Measurements from ENCODE around the gene ZNF385A. TPM values are rescaled to one million over a fixed set of nuclear protein-coding genes. Genes with fewer than 3 reads are reported as not detected.

Gene ZNF385A
- total RNA-seq, 2 donors from 2014 or later = 3.1 to 7.3 TPM

DNA sequence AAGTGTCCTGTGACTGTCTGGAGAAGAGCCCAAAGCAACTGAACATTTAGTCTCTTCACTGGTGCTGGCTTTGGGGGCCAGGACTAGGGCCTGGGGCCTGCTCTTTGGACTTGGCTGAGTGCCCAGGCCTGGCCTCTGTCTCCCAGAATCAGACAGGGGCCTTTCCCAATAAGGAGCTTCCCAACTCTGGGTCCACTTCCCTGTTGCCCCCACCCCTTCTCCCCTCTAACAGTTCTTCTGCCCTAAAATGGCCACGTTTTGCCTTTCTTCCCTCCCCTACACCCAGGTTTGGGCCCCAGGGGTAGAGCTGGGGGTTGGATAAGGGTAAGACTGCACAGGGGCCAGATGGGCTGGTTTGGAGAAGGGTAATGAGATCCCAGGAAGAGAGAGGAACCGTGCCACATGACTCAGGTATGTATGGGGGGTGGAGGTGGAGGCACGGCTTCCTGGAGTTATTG lies 44.5 kb upstream of the ZNF385A start:
- WGBS, 2 donors = 60 to 77% methylated on average over 3 of the region's 3 CpGs
- peaks cover 19% of the 10 kb centered on the region for H3K4me1 ChIP-seq

DNA sequence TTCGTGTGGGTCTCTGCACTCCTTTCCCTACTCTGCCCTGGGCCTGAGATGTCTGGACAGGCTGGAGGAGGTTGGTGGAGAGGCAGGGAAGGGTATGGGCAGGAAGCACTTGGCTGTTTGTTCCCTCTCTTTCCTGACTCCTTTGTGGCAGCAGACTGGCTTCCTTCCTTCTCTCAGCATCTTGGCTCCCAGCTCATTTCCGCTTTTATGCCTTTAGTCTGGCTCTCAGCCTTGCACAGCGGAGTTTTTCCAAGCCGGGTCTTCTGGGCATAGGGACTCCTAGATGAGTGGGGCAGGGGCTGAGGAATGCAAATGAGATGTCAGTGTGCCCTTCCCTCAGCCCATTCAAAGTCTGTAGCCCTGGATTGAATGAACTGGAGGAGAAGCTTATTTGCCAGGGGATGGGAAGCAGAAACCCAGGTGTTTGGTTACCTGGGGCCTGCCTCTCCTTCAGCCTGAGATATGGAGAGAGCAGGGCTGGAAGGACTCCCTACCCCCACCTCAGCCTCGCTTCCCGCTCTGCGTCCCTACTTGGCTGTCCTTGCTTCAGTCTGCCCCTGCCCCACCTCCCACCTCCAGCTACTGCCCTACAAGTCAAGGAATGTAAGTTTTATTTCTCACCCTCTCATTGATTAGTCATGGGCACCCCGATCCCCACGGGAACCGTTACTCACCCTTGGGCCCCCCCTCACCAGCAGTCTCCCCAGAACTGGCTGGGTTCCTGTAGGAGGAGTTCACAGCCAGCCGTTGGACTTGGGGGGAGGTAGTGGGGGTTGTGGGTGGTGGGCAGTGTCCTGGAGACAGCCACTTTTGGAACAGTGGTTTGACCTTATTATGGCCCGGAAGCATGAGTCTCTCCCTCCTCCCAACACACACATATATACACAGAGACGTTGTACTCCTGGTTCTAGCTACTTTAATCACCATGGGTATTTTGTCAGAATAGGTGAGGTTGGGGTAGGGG lies 43.8 kb upstream of the ZNF385A start:
- intact Hi-C loops (cut with DNase I) = no loop called here

More for the DNA sequence above, 44.5 kb upstream of the ZNF385A start:
- DNase-seq = no peak
- TF ChIP-seq, protein P1, sequence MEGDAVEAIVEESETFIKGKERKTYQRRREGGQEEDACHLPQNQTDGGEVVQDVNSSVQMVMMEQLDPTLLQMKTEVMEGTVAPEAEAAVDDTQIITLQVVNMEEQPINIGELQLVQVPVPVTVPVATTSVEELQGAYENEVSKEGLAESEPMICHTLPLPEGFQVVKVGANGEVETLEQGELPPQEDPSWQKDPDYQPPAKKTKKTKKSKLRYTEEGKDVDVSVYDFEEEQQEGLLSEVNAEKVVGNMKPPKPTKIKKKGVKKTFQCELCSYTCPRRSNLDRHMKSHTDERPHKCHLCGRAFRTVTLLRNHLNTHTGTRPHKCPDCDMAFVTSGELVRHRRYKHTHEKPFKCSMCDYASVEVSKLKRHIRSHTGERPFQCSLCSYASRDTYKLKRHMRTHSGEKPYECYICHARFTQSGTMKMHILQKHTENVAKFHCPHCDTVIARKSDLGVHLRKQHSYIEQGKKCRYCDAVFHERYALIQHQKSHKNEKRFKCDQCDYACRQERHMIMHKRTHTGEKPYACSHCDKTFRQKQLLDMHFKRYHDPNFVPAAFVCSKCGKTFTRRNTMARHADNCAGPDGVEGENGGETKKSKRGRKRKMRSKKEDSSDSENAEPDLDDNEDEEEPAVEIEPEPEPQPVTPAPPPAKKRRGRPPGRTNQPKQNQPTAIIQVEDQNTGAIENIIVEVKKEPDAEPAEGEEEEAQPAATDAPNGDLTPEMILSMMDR (IDR thresholded peaks at IDR 0.05) = no peak
- no peak for TF ChIP-seq POLR2A (IDR thresholded peaks at IDR 0.05)
- H3K4me3 ChIP-seq = no peak overlapping the region
- H3K27me3 ChIP-seq = no peaks in the 10 kb centered on the region
- no peaks in the 10 kb centered on the region for H3K36me3 ChIP-seq (replicated peaks in 1 of 2; ENCODE audit: insufficient read depth in 1 of 2, low read depth in 2 of 2)
- no peaks in the 10 kb centered on the region for H3K9me3 ChIP-seq
- intact Hi-C loops (cut with DNase I) = no loop called here
- ATAC-seq = no peak
- peak overlapping the region in 1 of 4 donors; percentile 39 for H3K27ac ChIP-seq

DNA sequence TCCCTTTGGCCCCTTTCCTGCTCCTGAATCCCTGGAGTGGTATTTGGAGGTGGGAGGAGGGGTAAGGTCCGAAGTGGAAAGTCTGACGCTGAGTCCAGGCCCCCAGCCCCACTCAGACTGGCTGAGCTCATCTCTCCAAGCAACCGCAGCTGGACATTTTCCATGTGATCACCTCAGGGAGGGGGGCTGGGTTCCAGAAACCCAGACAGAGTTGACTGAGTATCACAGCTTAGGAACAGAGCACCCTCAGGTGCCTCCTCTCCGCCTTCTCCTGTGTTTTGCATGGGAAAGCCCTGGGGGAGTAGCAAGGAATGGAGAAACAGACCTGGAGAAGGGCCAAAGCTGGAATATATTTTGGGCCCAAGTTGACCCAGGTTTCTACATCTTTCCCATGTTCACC lies 42.6 kb upstream of the ZNF385A start:
- H3K9me3 ChIP-seq = no peaks in the 10 kb centered on the region
- intact Hi-C loops (cut with DNase I) = no loop called here
- H3K27ac ChIP-seq = no peak overlapping the region
- no peak overlapping the region for H3K4me3 ChIP-seq
- no peak for TF ChIP-seq POLR2A (IDR thresholded peaks at IDR 0.05)
- TF ChIP-seq, protein P1 (IDR thresholded peaks at IDR 0.05) = no peak
- 66 to 83% methylated on average over 2 to 4 of the region's 4 CpGs for WGBS, 2 donors
- ATAC-seq (no peak), DNase-seq (no peak)
- H3K4me1 ChIP-seq = peaks cover 14% of the 10 kb centered on the region
- H3K27me3 ChIP-seq = no peaks in the 10 kb centered on the region
- no peaks in the 10 kb centered on the region for H3K36me3 ChIP-seq (replicated peaks in 1 of 2; ENCODE audit: insufficient read depth in 1 of 2, low read depth in 2 of 2)

More for the DNA sequence above, 43.8 kb upstream of the ZNF385A start:
- Histone ChIP-seq H3K4me3 (no peak overlapping the region), H3K4me1 (peaks cover 19% of the 10 kb centered on the region), H3K27me3 (no peaks in the 10 kb centered on the region), H3K27ac (peak overlapping the region in 2 of 4 donors; percentile 5 to 39), H3K36me3 (replicated peaks in 1 of 2; ENCODE audit: insufficient read depth in 1 of 2, low read depth in 2 of 2) (no peaks in the 10 kb centered on the region), H3K9me3 (no peaks in the 10 kb centered on the region)
- WGBS, 2 donors = 53 to 61% methylated on average over 13 of the region's 13 CpGs
- DNase-seq (no peak), ATAC-seq (peak; percentile 18)
- TF ChIP-seq, protein P1 (IDR thresholded peaks at IDR 0.05) = no peak
- no peak for TF ChIP-seq POLR2A (IDR thresholded peaks at IDR 0.05)

DNA sequence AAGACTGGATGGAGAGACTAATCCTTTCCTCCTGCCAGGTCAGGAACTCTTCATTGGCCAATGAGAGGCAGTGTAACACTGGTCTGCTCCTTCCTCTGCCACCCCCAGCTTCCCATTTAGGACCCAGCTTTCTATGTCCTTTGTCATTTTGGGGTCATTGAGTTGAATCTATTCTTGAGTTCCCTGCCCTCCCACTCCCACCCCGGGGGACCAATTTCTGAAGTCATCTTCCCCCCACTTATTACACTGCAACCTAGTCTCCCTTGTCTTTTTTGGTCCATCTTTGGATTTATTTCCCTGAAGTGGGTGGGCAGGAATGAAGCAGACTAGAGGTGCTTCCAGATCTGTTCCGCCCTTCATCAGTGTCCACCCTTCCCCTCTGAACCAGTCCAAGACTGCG lies 42.2 kb upstream of the ZNF385A start:
- H3K4me1 ChIP-seq = peaks cover 13% of the 10 kb centered on the region
- ATAC-seq = no peak

More for the DNA sequence above, 42.2 kb upstream of the ZNF385A start:
- H3K4me3 ChIP-seq = no peak overlapping the region
- no peaks in the 10 kb centered on the region for H3K9me3 ChIP-seq
- H3K27me3 ChIP-seq = no peaks in the 10 kb centered on the region
- DNase-seq = no peak
- intact Hi-C loops (cut with DNase I) = no loop called here
- no peak for TF ChIP-seq POLR2A (IDR thresholded peaks at IDR 0.05)
- TF ChIP-seq, protein P1 (IDR thresholded peaks at IDR 0.05) = no peak
- H3K36me3 ChIP-seq (replicated peaks in 1 of 2; ENCODE audit: insufficient read depth in 1 of 2, low read depth in 2 of 2) = no peaks in the 10 kb centered on the region
- H3K27ac ChIP-seq = no peak overlapping the region
- WGBS, 2 donors = 80 to 83% methylated on average over 3 of the region's 3 CpGs
